COR-L47 (cell line): ENCODE data around the gene SCNN1G.
"Not testable (repeated sequence)": the region's sequence is repeated elsewhere in the genome, so short reads cannot be mapped to it uniquely, and the experiment has no call there.

Source experiments
- DNase-seq: peaks from one replicate; lab custom pipeline; 2025; lab: John Stamatoyannopoulos, UW

The SCNN1G gene, protein sequence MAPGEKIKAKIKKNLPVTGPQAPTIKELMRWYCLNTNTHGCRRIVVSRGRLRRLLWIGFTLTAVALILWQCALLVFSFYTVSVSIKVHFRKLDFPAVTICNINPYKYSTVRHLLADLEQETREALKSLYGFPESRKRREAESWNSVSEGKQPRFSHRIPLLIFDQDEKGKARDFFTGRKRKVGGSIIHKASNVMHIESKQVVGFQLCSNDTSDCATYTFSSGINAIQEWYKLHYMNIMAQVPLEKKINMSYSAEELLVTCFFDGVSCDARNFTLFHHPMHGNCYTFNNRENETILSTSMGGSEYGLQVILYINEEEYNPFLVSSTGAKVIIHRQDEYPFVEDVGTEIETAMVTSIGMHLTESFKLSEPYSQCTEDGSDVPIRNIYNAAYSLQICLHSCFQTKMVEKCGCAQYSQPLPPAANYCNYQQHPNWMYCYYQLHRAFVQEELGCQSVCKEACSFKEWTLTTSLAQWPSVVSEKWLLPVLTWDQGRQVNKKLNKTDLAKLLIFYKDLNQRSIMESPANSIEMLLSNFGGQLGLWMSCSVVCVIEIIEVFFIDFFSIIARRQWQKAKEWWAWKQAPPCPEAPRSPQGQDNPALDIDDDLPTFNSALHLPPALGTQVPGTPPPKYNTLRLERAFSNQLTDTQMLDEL

DNA sequence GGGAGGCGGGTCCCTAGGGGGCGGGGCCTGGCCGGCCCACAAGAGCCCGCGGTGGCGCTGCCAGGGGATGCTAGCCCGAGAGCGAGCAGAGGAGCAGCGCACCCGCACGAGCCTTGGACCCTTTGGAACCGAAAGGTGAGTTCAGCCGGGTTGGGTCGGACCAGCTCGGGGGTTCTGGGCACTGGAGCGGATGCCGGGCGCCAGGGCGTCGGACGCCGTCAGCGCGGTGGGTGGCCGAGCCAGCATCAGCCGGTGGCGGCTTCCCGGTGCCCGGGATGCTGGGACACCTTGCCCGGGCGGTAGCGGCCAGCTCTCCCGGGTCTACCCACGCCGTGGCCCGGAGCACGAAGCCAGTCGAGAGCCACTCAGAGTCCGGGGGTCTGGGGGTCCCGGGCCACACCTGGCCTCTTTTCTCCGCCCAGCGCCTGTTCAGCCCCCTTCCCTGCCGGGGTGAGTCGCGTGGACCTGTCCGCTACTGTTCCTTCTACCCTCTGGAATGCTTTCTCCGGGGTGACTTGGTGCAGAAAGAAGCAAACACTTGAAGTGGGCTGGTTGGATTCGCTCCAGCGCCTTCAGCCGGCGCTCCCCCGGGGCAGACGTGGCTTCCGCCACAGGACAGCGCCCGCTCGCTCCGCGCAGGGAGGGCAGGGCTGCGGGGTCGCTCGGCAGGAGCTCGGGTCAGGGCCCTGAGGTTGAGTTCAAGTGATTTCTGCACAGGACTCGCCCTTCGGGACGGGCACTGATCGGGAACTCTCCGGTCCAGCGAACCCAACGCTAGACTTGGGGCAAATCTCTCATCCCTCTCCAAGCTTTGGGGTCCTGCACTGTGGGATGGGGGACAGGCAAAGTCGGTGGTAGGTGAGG, at the start of gene SCNN1G:
Gene SCNN1G, plus strand, starts transcription at position 67 of the 864 bp plus-strand sequence. CDS start 3,527 bp downstream, outside the sequence.
- no peak for DNase-seq

DNA sequence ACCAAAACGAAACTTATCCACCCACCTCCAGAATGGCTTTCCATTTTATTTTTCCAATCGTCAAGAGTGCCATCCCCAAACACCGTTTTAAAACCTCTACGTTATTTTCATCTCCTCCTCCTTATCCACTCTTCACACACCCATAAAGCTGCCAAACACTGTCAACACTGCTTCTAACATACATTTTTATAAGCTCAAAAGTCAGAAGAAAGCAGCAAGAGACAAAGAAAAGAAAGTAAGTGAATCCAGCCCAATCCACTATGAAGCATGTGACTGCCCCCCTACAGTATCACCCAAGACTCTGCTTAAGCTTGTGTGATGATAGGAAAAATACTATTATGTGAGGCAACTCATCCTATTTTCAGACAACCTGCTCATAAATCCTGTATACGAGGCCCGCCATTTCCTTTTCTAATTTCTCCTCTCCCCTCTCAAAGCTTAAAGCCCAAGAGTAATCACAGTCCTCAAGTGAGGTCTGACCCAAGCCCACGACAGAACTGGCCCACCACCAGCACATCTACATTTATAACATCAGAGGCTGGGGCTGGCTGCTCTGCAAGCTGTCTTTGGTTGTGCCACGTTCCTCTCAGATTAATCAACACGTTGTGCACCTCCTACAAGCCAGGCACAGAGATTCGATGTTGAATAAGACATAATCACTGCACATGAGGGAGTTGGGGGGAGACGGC, 49.6 kb upstream of the SCNN1G start:
- no peak for DNase-seq

DNA sequence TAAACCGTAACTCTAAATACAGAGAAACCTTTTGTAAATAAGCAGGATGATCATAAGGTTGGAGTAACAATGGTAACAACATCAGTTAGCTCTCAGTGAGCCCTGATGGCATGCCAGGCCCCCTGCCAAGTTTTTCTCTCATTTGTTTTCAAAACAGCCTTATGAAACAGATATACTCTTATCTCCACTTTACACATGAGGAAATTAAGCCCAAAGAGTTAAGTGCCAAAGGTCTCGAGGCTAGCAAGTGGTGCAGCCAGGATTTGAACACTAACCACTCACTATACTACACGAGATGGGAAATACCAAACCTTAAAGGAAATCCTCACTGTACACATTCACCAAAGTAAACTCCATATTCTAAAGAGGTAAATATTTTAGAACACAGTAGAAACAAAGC, 48.3 kb upstream of the SCNN1G start:
- peak; percentile 57 for DNase-seq

DNA sequence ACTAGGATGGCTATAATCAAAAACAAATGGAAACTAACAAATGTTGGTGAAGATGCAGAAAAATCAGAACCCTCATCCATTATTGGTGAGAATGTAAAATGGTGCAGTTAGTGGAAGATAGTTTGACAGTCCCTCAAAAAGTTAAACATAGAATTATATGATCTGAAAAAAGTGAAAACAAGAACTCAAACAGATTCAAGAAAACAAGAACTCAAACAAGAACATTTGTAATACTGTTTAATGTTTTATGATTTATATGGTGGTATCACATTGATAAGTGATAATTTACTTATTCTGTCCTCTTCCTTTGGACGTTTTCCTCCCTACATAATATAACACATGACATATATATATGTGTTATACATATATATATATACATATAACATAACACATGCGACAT, 45.3 kb upstream of the SCNN1G start:
- DNase-seq: no peak

DNA sequence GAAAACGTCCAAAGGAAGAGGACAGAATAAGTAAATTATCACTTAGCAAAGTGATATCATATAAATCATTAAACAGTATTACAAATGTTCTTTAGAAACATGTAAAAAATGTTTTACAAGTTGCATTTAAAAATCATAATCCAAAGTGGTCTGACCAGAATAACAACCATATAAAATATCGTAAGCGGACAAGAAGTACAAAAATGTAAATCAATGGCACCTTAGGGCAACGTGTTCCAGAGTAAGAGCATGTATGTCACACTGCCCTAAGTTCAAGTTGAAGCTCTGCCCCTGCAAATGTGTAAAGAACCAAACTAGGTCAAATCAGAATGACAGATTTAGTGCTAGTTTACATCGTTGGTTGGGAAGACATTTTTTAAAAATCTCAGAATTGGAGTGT, 44.7 kb upstream of the SCNN1G start:
- DNase-seq: no peak

DNA sequence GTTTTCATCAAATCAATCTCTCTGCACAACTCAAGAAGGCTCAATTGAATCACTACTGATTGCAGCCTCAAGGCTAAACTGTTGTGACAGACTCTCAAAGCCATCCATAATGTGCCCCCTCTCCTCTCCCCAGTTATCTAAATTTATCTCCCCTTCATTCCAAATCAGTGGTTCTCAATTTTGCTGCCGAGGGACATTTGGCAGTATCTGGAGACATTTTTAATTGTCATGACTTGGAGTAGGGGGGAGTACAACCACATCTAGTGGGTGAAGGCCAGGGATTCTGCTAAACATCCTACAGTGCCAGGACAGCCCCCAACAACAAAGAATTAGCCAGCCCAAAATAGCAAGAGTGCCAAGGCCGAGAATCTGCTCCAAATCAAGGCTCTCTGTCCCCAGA, 42.4 kb upstream of the SCNN1G start:
- no peak for DNase-seq

DNA sequence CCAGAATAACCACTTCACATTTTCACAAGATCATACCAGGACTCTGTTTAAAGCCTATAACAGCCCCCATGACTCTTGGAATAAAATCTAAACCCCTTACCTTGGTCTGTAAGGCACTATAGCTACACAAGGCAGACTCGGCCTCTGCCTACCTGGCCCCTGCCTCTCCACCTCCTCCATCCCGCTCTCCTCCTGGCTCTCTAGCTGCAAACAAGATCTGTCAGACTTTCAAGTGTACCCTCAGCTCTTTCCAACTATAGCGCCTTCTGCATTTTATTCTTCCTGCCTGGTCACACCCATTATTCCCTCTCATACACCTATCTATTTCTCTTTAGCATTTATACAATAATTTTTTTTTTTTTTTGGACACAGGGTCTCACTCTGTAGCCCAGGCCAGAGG, 41.5 kb upstream of the SCNN1G start:
- DNase-seq: no peak

DNA sequence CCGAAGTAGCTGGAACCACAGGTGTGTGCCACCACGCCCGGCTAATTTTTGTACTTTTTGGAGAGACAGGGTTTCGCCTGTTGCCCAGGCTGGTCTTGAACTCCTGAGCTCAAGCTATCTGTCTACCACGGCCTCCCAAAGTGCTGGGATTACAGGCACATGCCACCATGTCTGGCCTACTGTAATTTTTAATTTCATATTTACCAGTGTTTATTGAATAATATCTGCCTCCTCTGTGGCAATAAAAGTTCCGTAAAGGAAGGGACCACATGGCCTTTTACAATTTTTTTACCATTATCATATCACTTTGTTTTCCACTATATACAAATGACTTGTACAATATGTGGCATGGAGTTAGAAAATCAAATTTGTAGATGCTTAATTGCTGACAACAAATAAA, 41.0 kb upstream of the SCNN1G start:
- no peak for DNase-seq

DNA sequence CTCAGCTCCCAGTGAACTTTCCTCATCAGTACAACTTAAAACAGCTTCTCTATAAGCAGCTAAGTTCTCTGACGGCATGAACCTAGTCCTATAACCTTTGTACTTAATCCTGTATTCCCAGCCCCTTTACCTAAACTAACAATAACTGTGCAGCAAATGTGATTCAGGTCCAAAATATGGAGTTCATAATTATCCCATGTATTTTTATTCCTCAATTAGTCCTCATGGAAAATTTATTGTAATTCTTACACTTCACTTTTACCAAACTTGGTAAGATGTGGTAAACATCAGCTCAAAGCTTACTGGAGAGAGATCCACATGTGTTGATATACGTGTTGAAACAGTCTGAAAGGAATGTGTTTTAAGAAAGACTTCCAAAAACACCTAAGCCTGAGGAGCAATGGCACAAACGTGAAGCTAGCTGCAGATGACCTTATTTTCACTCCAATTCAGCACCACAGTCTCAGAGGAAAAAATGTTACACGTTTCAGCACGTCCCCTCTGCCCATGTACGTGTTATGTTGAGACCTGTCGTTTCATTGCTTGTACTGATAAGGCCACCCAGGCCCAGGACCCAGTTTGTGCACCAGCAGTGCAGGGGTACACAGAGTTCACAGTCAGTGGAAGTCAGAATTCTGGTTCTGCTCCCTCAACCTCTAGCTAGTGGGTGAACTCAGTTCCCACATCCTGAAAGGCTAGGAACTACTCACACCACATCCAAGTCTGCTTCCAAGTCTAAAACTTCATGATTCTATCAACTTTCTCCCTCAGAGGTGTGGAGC, 40.4 kb upstream of the SCNN1G start:
- no peak for DNase-seq

DNA sequence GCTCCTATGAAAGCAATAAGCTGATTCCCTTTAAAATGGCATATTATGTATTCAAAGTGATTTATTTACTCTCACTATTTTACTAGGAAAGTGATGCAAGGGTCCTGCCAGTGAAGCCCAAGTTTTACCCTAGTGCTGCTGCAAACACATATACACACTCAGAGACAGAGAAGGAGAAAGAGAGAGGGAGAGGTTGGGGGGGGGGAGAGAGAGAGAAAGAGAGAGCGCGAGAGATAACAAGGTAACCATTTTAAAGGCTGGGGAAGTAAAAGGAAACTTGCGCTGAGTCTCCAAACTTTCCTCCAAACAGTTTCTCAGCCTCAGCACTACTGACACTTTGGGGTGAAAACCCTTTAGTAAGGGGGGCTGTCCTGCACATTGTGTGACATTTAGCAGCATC, 39.2 kb upstream of the SCNN1G start:
- no peak for DNase-seq

DNA sequence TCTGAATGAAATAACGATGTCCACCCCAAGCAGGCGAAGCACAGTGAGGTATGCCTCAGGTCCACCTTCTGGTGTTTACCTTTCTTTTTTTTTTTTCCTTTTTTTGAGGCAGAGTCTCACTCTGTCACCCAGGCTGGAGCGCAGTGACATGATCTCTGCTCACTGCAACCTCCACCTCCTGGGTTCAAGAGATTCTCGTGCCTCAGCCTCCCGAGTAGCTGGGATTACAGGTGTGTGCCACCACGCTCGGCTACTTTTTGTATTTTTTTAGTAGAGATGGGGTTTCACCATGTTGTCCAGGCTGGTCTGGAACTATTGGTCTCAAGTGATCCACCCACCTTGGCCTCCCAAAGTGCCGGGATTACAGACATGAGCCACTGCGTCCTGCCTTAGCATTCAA, 38.2 kb upstream of the SCNN1G start:
- not testable (repeated sequence) for DNase-seq

DNA sequence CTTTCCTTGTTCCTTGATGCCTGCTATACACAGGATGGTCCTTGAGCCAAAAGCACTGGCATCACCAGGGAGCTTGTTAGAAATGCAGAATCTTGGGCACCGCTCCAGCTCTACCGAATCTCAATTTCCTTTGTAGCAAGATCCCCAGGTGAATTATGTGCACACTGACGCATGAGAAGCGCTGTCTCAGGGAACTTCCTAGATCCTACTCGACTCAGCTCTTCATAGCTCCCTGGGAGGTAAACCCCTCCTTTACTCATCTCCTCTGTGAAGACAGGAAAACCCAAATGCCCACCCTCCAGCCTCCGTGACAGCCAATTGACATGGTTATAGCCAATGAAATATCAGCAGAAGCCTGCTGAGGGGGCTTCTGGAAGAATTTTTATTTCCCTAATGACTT, 37.4 kb upstream of the SCNN1G start:
- DNase-seq: peak; percentile 23

DNA sequence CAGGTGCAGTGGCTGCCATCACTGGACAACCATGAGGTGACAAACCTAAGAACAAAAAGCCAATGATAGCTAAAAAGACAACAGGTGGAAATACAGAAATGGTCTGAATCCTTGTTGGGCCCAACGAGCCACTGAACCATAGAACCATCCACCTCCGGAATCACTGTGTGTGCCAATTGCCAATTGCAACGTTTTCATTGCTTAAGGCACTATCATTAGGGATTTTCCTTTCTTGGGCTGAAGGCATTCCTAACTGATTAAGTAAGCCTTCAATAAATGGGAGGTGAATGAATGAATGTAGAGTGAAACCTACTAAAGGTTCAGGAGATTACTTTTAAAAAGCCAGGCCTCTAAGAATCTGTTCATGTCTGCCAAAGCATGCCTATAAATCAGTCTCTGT, 36.9 kb upstream of the SCNN1G start:
- DNase-seq: no peak

DNA sequence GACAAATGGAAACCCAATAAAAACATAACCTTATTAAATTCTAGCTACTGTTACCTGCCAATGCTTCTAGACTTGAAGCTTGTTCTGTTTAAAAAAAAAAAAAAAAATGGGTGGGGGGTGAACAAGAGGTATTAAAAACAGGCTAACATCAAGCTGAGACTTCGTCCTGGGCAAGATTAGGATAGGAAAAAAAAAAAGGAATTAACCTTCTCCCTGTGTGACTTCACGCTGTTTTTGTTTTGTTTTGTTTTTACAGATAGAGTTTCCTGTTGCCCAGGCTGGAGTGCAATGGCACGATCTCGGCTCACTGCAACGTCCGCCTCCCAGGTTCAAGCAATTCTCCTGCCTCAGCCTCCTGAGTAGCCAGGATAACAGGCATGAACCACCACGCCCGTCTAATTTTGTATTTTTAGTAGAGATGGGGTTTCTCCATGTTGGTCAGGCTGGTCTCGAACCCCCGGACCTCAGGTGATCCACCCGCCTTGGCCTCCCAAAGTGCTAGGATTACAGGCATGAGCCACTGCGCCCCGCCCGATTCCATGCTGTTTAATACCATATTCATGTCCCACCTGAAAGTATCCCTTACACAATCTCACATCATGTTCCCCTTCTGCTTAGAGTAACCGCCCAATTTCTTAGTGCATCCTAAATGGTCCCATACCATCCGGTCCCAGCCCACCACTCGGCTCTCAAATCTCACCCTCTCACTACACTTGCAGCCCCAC, 35.5 kb upstream of the SCNN1G start:
- no peak for DNase-seq

DNA sequence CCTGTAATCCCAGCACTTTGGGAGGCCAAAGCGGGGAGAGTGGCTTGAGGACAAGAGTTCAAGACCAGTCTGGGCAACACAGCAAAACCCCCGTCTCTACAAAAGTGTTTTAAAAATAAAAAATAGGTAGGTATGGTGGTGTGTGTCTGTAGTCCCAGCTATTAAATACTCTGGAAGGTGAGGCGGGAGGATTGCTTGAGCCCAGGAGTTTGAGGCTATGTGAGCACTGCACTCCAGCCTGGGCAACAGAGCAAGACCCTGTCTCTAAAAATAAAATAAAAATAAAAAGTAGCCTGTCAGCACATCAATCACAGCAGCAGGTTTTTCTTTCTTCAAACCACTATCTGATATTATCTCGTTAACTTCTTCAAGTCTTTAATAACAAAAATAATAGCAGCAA, 34.9 kb upstream of the SCNN1G start:
- DNase-seq: no peak

DNA sequence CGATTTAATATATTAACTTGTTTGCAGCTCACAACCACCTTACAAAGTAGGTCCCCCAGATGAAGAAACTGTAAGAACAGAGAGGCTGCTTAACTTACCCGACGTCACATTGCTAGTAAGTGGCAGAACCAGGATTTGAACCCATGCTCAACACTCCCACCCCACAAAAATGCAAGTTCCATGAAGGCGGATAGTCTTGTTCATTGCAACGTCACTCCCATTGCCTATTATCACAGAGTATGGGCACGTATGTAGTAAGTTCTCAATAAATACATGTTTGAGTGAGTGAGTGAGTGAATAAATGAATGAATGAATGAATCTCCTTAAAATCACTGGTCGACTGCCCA, 34.4 kb upstream of the SCNN1G start:
- DNase-seq: no peak

DNA sequence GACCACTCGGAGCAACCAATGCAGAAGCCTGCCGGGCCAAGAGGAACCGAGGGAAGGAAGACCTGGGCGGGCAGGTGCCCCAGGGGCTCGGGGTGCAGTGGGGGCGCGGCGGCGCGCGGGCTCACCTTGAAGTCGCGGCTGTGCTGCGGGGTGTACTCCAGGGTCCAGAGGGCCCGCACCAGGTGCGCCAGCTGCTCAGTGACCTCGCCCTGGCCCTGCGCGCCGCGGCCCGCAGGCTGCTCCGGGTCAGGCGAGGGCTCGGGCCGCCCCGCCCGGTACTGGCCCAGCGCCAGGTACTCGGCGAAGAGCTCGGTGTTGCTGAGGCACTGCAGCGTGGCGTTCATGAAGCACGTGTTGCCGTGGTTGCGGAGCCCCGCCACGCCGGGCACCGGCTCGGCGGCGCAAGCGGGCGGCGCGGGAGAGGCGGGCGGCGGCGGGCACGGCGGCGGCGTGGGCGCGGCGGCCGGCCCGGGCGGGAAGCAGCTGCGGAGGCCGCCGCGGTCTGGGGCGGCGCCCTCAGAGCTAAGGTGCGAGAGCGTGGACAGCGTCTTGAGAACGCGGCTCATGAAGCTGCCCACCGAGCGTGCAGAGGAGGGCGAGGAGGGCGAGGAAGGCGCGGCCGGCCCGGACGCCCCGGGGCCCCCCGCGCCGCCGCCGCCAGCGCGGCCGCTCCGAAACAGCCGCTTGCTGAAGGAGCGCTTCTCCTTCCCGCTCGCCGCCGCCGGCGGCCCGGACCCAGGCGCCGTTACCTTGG, 33.9 kb upstream of the SCNN1G start:
- DNase-seq: peak; percentile 19

DNA sequence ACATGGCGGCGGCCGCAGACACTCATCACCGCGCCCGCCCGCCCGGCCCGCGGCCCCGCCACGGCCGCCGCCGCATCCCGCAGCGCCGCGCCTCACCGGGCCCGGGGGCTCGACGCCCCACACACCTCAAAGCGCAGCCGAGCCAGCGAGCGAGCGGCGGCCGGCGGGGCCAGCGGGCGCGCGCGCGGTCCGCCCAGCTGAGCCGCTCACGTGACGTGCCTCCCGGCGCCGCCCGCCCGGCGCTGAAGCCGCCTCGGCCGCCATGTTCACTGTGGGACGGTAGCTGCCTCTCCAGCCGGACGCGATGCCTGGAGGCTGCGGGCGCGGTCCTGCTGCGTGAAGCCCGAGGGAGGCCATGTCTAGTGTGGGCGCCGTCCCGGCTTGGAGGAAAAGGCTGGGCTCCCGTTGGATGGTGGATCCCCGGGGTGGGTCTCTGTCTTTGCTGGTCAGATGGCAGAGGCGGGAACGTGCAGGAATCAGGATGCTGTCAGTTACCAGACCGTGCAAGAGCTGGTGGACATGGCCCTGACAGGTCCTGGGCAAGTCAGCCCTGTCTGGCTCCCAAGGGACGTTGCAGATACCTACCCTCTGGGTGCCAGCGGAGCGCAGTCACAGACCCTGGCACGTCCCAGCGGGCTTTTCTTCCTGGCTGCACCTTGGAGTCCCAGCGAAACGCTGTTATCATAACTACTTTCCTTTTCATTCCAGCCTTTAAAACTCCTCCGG, 33.1 kb upstream of the SCNN1G start, which contains the start of gene USP31:
Gene USP31, minus strand, starts transcription at position 186 of the 726 bp plus-strand sequence. Its CDS starts 182 bp downstream, at position 4.
- DNase-seq: peak; percentile 94

DNA sequence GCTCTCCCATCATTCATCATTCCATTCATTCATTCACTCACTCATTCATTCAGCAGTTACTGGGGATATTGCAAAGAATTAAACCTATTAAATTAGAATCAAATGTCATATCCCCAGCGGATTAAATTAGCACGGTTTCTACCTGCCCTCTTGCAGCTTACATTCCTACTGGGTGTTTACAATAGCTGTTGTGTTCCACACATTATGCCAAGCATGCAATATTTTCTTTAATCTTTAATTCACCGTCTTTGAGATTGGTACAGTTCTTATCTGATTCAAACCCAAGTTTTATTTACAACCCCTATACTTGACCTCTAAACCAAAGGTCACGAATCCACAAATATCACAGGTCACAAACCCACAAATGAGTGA, 32.6 kb upstream of the SCNN1G start:
- no peak for DNase-seq
